BJ (cell line): ENCODE measurements around the gene TBCA. TPM values are rescaled to one million over a fixed set of nuclear protein-coding genes. Genes with fewer than 3 reads are reported as not detected.

ENCODE experiments used
- CTCF ChIA-PET: fragments of 350-600 bp; formaldehyde crosslinking; extraction: SDS; loops from one replicate; lab custom pipeline; 2021; ENCODE audit warnings: antibody characterized with exemption, inconsistent platforms; lab: Yijun Ruan, JAX
- POLR2A ChIA-PET: fragments of 300-600 bp; sonication (Branson Sonifier 250); formaldehyde crosslinking; extraction: SDS; loops from one replicate; lab custom pipeline; 2021; ENCODE audit warnings: antibody characterized with exemption; lab: Charles Lee
- DNase-seq: peaks from one replicate; pipeline ENCODE4 v3.0.0-alpha.2; 2011; ENCODE audit warnings: low read depth
- H3K27me3 ChIP-seq: 2 replicates; pipeline ENCODE4 v1.6.0; 2011; ENCODE audit warnings: low read length; ENCODE audit not compliant: control insufficient read depth, insufficient read depth
- H3K36me3 ChIP-seq: 2 replicates; pipeline ENCODE4 v1.5.1; 2011; ENCODE audit warnings: low read length; ENCODE audit not compliant: control insufficient read depth, insufficient read depth
- H3K4me3 ChIP-seq: 2 replicates; pipeline ENCODE4 v1.5.1; 2011; ENCODE audit warnings: low read depth, mild to moderate bottlenecking, control low read depth, low read length
- CTCF ChIP-seq: IDR thresholded peaks from 2 replicates; pipeline ENCODE4 v1.5.1; 2011; ENCODE audit warnings: low read depth, mild to moderate bottlenecking, control low read depth, inconsistent platforms, low read length, moderate library complexity; ENCODE audit not compliant: insufficient read depth
- polyA plus RNA-seq: library from polyadenylated mRNA; depleted of rRNA; stranded (reverse); fragments of >200 nt; gene quantifications from 2 replicates; pipeline ENCODE4 v1.2.3, GENCODE V29; 2011

Gene TBCA
- polyA plus RNA-seq, 1 experiment = 41.7 TPM

- POLR2A ChIA-PET = no interaction called here
- H3K27me3 ChIP-seq = no peaks in the 10 kb centered on the region
- CTCF ChIA-PET = interaction anchor here (0.6 kb wide), 1 partner anchor 72 kb away, joined by 6 read pairs; no protein-coding TSS in a partner anchor
- no peaks in the 10 kb centered on the region; the same call in 1 of the 2 replicates for H3K36me3 ChIP-seq
- H3K4me3 ChIP-seq = no peak overlapping the region
- DNase-seq = no peak
- TF ChIP-seq CTCF = no peak
Observed at GRCh38 chr5:77698920-77699319, 77.2 kb downstream of the TBCA start.

- Histone ChIP-seq H3K27me3 (no peaks in the 10 kb centered on the region), H3K4me3 (no peak overlapping the region), H3K36me3 (no peaks in the 10 kb centered on the region; the same call in 1 of the 2 replicates)
- TF ChIP-seq CTCF = no peak
- ChIA-PET POLR2A (no interaction called here), CTCF (no interaction called here)
- DNase-seq = no peak
Observed at GRCh38 chr5:77697692-77698091, 78.4 kb downstream of the TBCA start.

DNA sequence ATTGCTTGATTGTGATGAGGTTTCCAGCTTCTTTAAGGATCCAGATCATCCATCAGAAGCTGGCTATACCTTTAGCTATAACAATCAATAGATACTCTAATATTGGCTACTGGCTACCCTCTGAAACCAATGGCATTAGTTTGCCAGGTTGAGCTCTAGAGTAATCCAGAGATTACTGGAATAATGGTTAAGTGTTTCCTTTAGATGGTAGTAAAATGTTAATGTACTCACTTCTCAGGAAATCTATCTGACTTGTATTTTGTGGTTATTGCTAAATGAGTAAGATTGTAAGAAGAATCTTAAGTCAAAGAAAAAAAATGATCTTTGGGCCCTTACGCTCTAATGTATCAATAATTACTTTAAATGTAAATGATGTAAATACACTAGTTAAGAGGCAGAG is 80.0 kb downstream of the TBCA start:
- no peak for DNase-seq
- Histone ChIP-seq H3K4me3 (no peak overlapping the region), H3K36me3 (no peaks in the 10 kb centered on the region), H3K27me3 (no peaks in the 10 kb centered on the region)
- ChIA-PET POLR2A (no interaction called here), CTCF (interaction anchor here (1.5 kb wide), 1 partner anchor 23 kb away, joined by 3 read pairs; no protein-coding TSS in a partner anchor)
- TF ChIP-seq CTCF = no peak

GRCh38 chr5:77693913-77694312 is 82.2 kb downstream of the TBCA start:
- no peak for DNase-seq
- ChIA-PET CTCF (interaction anchor here (0.8 kb wide), 1 partner anchor 13 kb away, joined by 3 read pairs; no protein-coding TSS in a partner anchor), POLR2A (no interaction called here)
- Histone ChIP-seq H3K4me3 (no peak overlapping the region), H3K36me3 (0 out of 2 replicates have a peak, but pooled peaks cover 1% of the 10 kb centered on the region), H3K27me3 (no peaks in the 10 kb centered on the region)
- no peak for TF ChIP-seq CTCF

DNA sequence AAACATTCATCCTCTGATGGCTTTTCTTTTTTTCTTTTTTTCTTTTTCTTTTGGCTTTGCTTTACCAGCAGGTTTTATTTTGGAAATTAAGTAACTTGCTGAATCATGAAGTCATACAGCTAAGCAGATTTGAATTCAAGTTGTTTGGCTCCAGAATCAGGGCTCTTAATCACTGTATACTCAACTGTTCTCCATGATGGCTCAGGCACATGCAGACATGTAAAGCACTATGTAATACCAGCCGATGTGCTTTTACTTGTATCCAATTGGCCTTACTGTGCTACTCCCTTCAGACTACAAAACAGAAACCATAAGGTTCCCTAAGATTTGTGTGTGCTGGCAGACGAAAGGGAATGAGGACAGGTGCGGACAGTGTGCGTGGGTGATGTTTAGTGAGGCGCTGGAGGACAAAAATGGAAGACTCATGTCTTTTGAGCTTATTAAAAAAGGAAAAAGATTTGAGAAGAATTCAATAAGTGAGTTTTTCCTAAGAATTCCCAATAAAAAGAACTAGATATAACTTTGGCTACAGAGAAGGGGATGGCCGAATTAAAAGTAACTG is 92.9 kb downstream of the TBCA start:
- Histone ChIP-seq H3K27me3 (0 out of 2 replicates have a peak, but pooled peaks cover 1% of the 10 kb centered on the region), H3K36me3 (no peaks in the 10 kb centered on the region), H3K4me3 (no peak overlapping the region)
- TF ChIP-seq CTCF = no peak
- POLR2A ChIA-PET = no interaction called here
- CTCF ChIA-PET = interaction anchor here (0.7 kb wide), 1 partner anchor 179 kb away, joined by 3 read pairs; no protein-coding TSS in a partner anchor
- DNase-seq = no peak
